Kidney (tissue), 14 donors: ENCODE results near the gene GNG7. TPM values are rescaled to one million over a fixed set of nuclear protein-coding genes. Genes with fewer than 3 reads are reported as not detected.
"Not testable (repeated sequence)": the region's sequence is repeated elsewhere in the genome, so short reads cannot be mapped to it uniquely, and the experiment has no call there.

Experiments used
- DNase-seq, 5 donors: peaks; one replicate each; pipeline ENCODE4 v3.0.0-alpha.2; 2013 to 2020
- FAIRE-seq: peaks from 2 replicates; lab custom pipeline; 2012; peaks lifted over from hg19 to GRCh38; lab: Jason Lieb, UNC
- H3K27ac ChIP-seq, 2 donors: one replicate each; pipeline ENCODE4 v1.7.0; 2013; ENCODE audit warnings: low read depth in 2 of 2, low read length in 2 of 2, inconsistent platforms in 1 of 2
- H3K27me3 ChIP-seq: one replicate; pipeline ENCODE4 v1.7.1; 2013; ENCODE audit warnings: low read length, inconsistent platforms; ENCODE audit not compliant: control insufficient read depth, insufficient read depth
- H3K36me3 ChIP-seq, 3 donors: one replicate each; pipeline versions ENCODE4 v1.7.0 to v1.7.1; 2013; ENCODE audit warnings: low read length in 3 of 3, control low read depth in 1 of 3, inconsistent platforms in 1 of 3; ENCODE audit not compliant: insufficient read depth in 3 of 3, control insufficient read depth in 2 of 3
- H3K4me1 ChIP-seq, 3 donors: one replicate each; pipeline versions ENCODE4 v1.7.0 to v1.7.1; 2013; ENCODE audit warnings: low read length in 3 of 3, inconsistent platforms in 1 of 3, low read depth in 1 of 3; ENCODE audit not compliant: control insufficient read depth in 2 of 3, insufficient read depth in 2 of 3
- H3K4me3 ChIP-seq, 3 donors: one replicate each; pipeline versions ENCODE4 v1.7.0 to v1.8.1; 2013; ENCODE audit warnings: low read length in 3 of 3, control low read depth in 1 of 3, inconsistent platforms in 1 of 3
- H3K9ac ChIP-seq, 3 donors: one replicate each; pipeline versions ENCODE4 v1.7.0 to v1.7.1; 2013; ENCODE audit warnings: low read length in 3 of 3, control low read depth in 1 of 3, inconsistent platforms in 1 of 3
- H3K9me3 ChIP-seq, 3 donors: one replicate each; pipeline versions ENCODE4 v1.7.0 to v1.7.1; 2013; ENCODE audit warnings: low read length in 3 of 3, control low read depth in 1 of 3, inconsistent platforms in 1 of 3; ENCODE audit not compliant: control insufficient read depth in 2 of 3, insufficient read depth in 1 of 3
- CTCF ChIP-seq: IDR thresholded peaks from 3 replicates; pipeline ENCODE4 v1.5.1; 2012; ENCODE audit warnings: mild to moderate bottlenecking, moderate library complexity, borderline replicate concordance; ENCODE audit not compliant: insufficient read depth; ENCODE audit errors: extremely low read depth
- intact Hi-C: fragments of 100-400 bp; cut with DNase I; formaldehyde crosslinking; loops from one replicate; pipeline ENCODE4 v1.11.1; 2022
- polyA plus RNA-seq: library from polyadenylated mRNA; stranded (reverse); fragments of 350-450 nt; fragmentation: Illumina TruSeq; extraction: RNeasy Lipid Tissue Mini Kit (QIAGEN cat#74804); gene quantifications from one replicate; pipeline ENCODE4 v1.2.3, GENCODE V29; 2014; ENCODE audit warnings: low read depth, low replicate concordance; ENCODE audit not compliant: insufficient read depth
- total RNA-seq: library from RNA; stranded (reverse); fragmentation: NEBNext Ultra II Directional; extraction: Animal tissue kit (Norgen Biotek cat#: 25700); gene quantifications from one replicate; pipeline ENCODE4 v1.2.1, GENCODE V29; 2021
- donor health status: control.
- donor health status: control.
- donor health status: control.
- donor health status: control.
- donor health status: control.
- donor health status: DM: yes; HTN: yes; CAD: no.
- donor health status: Normal renal cell carcinoma (clear cell type).

Gene GNG7
- total and polyA plus RNA-seq, 2 donors from 2014 or later = 9.9 to 13.4 TPM

- intact Hi-C loops = no loop called here
- TF ChIP-seq CTCF = no peak
- DNase-seq (peak in 1 of 5 donors; percentile 27), FAIRE-seq (no peak)
- Histone ChIP-seq H3K27me3 (no peaks in the 10 kb centered on the region), H3K27ac (no peak overlapping the region), H3K9ac (no peak overlapping the region), H3K9me3 (no peaks in the 10 kb centered on the region), H3K4me1 (peaks cover 0 to 20% (median 17%) of the 10 kb centered on the region in 3 donors), H3K4me3 (no peak overlapping the region), H3K36me3 (no peaks in the 10 kb centered on the region)
These were observed 128.6 kb downstream of the GNG7 start for GRCh38 chr19:2573916-2574315.

- H3K4me3 ChIP-seq, H3K27ac ChIP-seq, H3K9me3 ChIP-seq, DNase-seq, H3K36me3 ChIP-seq, H3K27me3 ChIP-seq, FAIRE-seq, H3K9ac ChIP-seq, intact Hi-C loops: not testable (repeated sequence)
- H3K4me1 ChIP-seq = peaks cover 2 to 18% (median 3%) of the 10 kb centered on the region in 3 donors
These were observed 130.3 kb downstream of the GNG7 start for GRCh38 chr19:2572152-2572551.

- no peaks in the 10 kb centered on the region for H3K27me3 ChIP-seq
- DNase-seq (peak in 1 of 5 donors; percentile 63), FAIRE-seq (no peak)
- H3K36me3 ChIP-seq = no peaks in the 10 kb centered on the region
- H3K9me3 ChIP-seq = peaks cover 0 to 2% (median 0%) of the 10 kb centered on the region in 3 donors
- H3K4me3 ChIP-seq = no peak overlapping the region
- peaks cover 0 to 13% (median 3%) of the 10 kb centered on the region in 3 donors for H3K4me1 ChIP-seq
- H3K27ac ChIP-seq = no peak overlapping the region
- intact Hi-C loops = no loop called here
- TF ChIP-seq CTCF = no peak
- H3K9ac ChIP-seq = no peak overlapping the region
These were observed 132.7 kb downstream of the GNG7 start for GRCh38 chr19:2569596-2570465.

GRCh38 chr19:2567996-2568395 is 134.5 kb downstream of the GNG7 start:
- FAIRE-seq (no peak), DNase-seq (no peak)
- H3K9me3 ChIP-seq = peaks cover 0 to 2% (median 0%) of the 10 kb centered on the region in 3 donors
- H3K4me3 ChIP-seq = peak overlapping the region in 1 of 3 donors; percentile 23
- peaks cover 0 to 13% (median 3%) of the 10 kb centered on the region in 3 donors for H3K4me1 ChIP-seq
- no peaks in the 10 kb centered on the region for H3K27me3 ChIP-seq
- TF ChIP-seq CTCF = no peak
- intact Hi-C loops = no loop called here
- H3K36me3 ChIP-seq = no peaks in the 10 kb centered on the region
- no peak overlapping the region for H3K9ac ChIP-seq
- peak overlapping the region in 1 of 2 donors; percentile 55 for H3K27ac ChIP-seq
